Stomach smooth muscle (tissue), 2 donors: ENCODE measurements around the gene OAT.

Experiments
- H3K27ac ChIP-seq: one replicate; pipeline ENCODE4 v1.7.0; 2013; ENCODE audit warnings: mild to moderate bottlenecking, low read length, inconsistent platforms
- H3K27me3 ChIP-seq, 2 donors: one replicate each; pipeline ENCODE4 v1.7.0; 2013; ENCODE audit warnings: low read length in 2 of 2; ENCODE audit not compliant: insufficient read depth in 2 of 2, control insufficient read depth in 1 of 2
- H3K36me3 ChIP-seq, 2 donors: one replicate each; pipeline ENCODE4 v1.7.0; 2013; ENCODE audit warnings: low read length in 2 of 2; ENCODE audit not compliant: control insufficient read depth in 2 of 2, insufficient read depth in 2 of 2
- H3K4me1 ChIP-seq: one replicate; pipeline ENCODE4 v1.7.0; 2013; ENCODE audit warnings: low read length; ENCODE audit not compliant: control insufficient read depth, insufficient read depth
- H3K4me3 ChIP-seq, 2 donors: one replicate each; pipeline ENCODE4 v1.7.0; 2013; ENCODE audit warnings: low read length in 2 of 2
- H3K9ac ChIP-seq, 2 donors: one replicate each; pipeline ENCODE4 v1.7.0; 2013; ENCODE audit warnings: low read length in 2 of 2, mild to moderate bottlenecking in 1 of 2
- H3K9me3 ChIP-seq, 2 donors: one replicate each; pipeline ENCODE4 v1.7.0; 2013; ENCODE audit warnings: low read length in 2 of 2; ENCODE audit not compliant: control insufficient read depth in 2 of 2
- donor health status: healthy.
- donor health status: Pancreatic carcinoma.

OAT gene

GRCh38 chr10:124386186-124387077, 32.3 kb downstream of the OAT start:
- Histone ChIP-seq H3K9ac (no peak overlapping the region), H3K4me1 (peaks cover 18% of the 10 kb centered on the region), H3K9me3 (no peaks in the 10 kb centered on the region), H3K36me3 (no peaks in the 10 kb centered on the region), H3K4me3 (no peak overlapping the region), H3K27ac (no peak overlapping the region), H3K27me3 (peaks cover 0 to under 1% of the 10 kb centered on the region in 2 donors)

GRCh38 chr10:124385627-124386185, 33.0 kb downstream of the OAT start:
- no peak overlapping the region for H3K4me3 ChIP-seq
- H3K27me3 ChIP-seq = peaks cover 0 to 3% of the 10 kb centered on the region in 2 donors
- no peak overlapping the region for H3K9ac ChIP-seq
- no peak overlapping the region for H3K27ac ChIP-seq
- no peaks in the 10 kb centered on the region for H3K36me3 ChIP-seq
- H3K4me1 ChIP-seq = peaks cover 18% of the 10 kb centered on the region
- no peaks in the 10 kb centered on the region for H3K9me3 ChIP-seq

- no peaks in the 10 kb centered on the region for H3K36me3 ChIP-seq
- no peaks in the 10 kb centered on the region for H3K9me3 ChIP-seq
- no peak overlapping the region for H3K4me3 ChIP-seq
- H3K27ac ChIP-seq = no peak overlapping the region
- no peak overlapping the region for H3K9ac ChIP-seq
- H3K27me3 ChIP-seq = peaks cover 0 to 3% of the 10 kb centered on the region in 2 donors
- H3K4me1 ChIP-seq = peaks cover 18% of the 10 kb centered on the region
Measured at GRCh38 chr10:124384591-124385190, 34.0 kb downstream of the OAT start.

- Histone ChIP-seq H3K4me3 (no peak overlapping the region), H3K4me1 (peaks cover 14% of the 10 kb centered on the region), H3K9ac (no peak overlapping the region), H3K36me3 (no peaks in the 10 kb centered on the region), H3K9me3 (no peaks in the 10 kb centered on the region), H3K27me3 (peaks cover 0 to 3% of the 10 kb centered on the region in 2 donors), H3K27ac (no peak overlapping the region)
Measured at GRCh38 chr10:124384172-124384571, 34.6 kb downstream of the OAT start.

- no peak overlapping the region for H3K9ac ChIP-seq
- H3K9me3 ChIP-seq = no peaks in the 10 kb centered on the region
- H3K27ac ChIP-seq = no peak overlapping the region
- H3K36me3 ChIP-seq = no peaks in the 10 kb centered on the region
- peaks cover 8% of the 10 kb centered on the region for H3K4me1 ChIP-seq
- peaks cover 0 to 3% of the 10 kb centered on the region in 2 donors for H3K27me3 ChIP-seq
- no peak overlapping the region for H3K4me3 ChIP-seq
Measured at GRCh38 chr10:124383496-124383895, 35.2 kb downstream of the OAT start.

GRCh38 chr10:124381011-124381611, 37.6 kb downstream of the OAT start:
- H3K4me1 ChIP-seq = peaks cover 6% of the 10 kb centered on the region
- no peak overlapping the region for H3K27ac ChIP-seq
- H3K9ac ChIP-seq = no peak overlapping the region
- peaks cover 0 to 3% of the 10 kb centered on the region in 2 donors for H3K27me3 ChIP-seq
- H3K36me3 ChIP-seq = no peaks in the 10 kb centered on the region
- no peak overlapping the region for H3K4me3 ChIP-seq
- H3K9me3 ChIP-seq = no peaks in the 10 kb centered on the region

- Histone ChIP-seq H3K4me1 (peaks cover 6% of the 10 kb centered on the region), H3K36me3 (no peaks in the 10 kb centered on the region), H3K9ac (no peak overlapping the region), H3K9me3 (no peaks in the 10 kb centered on the region), H3K4me3 (no peak overlapping the region), H3K27ac (no peak overlapping the region), H3K27me3 (peaks cover 0 to 3% of the 10 kb centered on the region in 2 donors)
Measured at GRCh38 chr10:124380256-124380995, 38.3 kb downstream of the OAT start.

- peaks cover 0 to 3% of the 10 kb centered on the region in 2 donors for H3K27me3 ChIP-seq
- no peak overlapping the region for H3K27ac ChIP-seq
Measured at GRCh38 chr10:124379609-124380193, 39.0 kb downstream of the OAT start.

GRCh38 chr10:124378881-124379471, 39.7 kb downstream of the OAT start:
- Histone ChIP-seq H3K36me3 (no peaks in the 10 kb centered on the region), H3K9ac (no peak overlapping the region), H3K27me3 (peaks cover 0 to 3% of the 10 kb centered on the region in 2 donors), H3K4me3 (no peak overlapping the region), H3K27ac (no peak overlapping the region), H3K4me1 (peaks cover under 1% of the 10 kb centered on the region), H3K9me3 (no peaks in the 10 kb centered on the region)

More at GRCh38 chr10:124379609-124380193, 39.0 kb downstream of the OAT start:
- Histone ChIP-seq H3K36me3 (no peaks in the 10 kb centered on the region), H3K9me3 (no peaks in the 10 kb centered on the region), H3K4me1 (peaks cover 6% of the 10 kb centered on the region), H3K4me3 (no peak overlapping the region), H3K9ac (no peak overlapping the region)
